ENCODE measurements around the gene BGN.

The BGN gene

GRCh38 chrX:153474266-153474665 is 20.5 kb upstream of the BGN start:
- ChIA-PET CTCF (interaction anchor here (0.9 to 8.6 kb wide), 3 partner anchors 13 to 473 kb away, joined by 5 to 89 read pairs (median 24); no protein-coding TSS in a partner anchor), POLR2A (no interaction called here)
- no peak overlapping the region for H3K4me3 ChIP-seq (ENCODE audit: low read depth, low read length)
- H3K36me3 ChIP-seq (ENCODE audit: control insufficient read depth in 2 of 2, insufficient read depth in 1 of 2, low read length in 2 of 2): no peaks in the 10 kb centered on the region
- H3K27ac ChIP-seq (ENCODE audit: extremely low read depth, low read depth, low read length): no peak overlapping the region
- no peaks in the 10 kb centered on the region for H3K4me1 ChIP-seq (ENCODE audit: control insufficient read depth, insufficient read depth, low read length)
- TF ChIP-seq ZNF362 (tag by site-specific recombination; IDR thresholded peaks at IDR 0.05): no peak
- no peak for TF ChIP-seq ZNF555 (tag by site-specific recombination; conservative IDR thresholded peaks at IDR 0.05)
- TF ChIP-seq SP7 (tag by site-specific recombination; IDR thresholded peaks at IDR 0.05): no peak
- no peak for TF ChIP-seq TRIM28 (IDR thresholded peaks at IDR 0.05; ENCODE audit: borderline replicate concordance, low read length)
- TF ChIP-seq ZBTB10 (tag by site-specific recombination; IDR thresholded peaks at IDR 0.05): no peak
- TF ChIP-seq ZNF394 (tag by site-specific recombination; IDR thresholded peaks at IDR 0.05; ENCODE audit: borderline replicate concordance): no peak
- TF ChIP-seq KLF10 (tag by site-specific recombination; IDR thresholded peaks at IDR 0.05): no peak
- no peak for TF ChIP-seq ZXDB (tag by site-specific recombination; IDR thresholded peaks at IDR 0.05)
- TF ChIP-seq ZNF366 (tag by site-specific recombination; conservative IDR thresholded peaks at IDR 0.05): no peak
- TF ChIP-seq GLI4 (tag by site-specific recombination; IDR thresholded peaks at IDR 0.05): no peak
- TF ChIP-seq ZNF324 (tag by site-specific recombination; IDR thresholded peaks at IDR 0.05): no peak
- TF ChIP-seq PRDM1 (tag by site-specific recombination; IDR thresholded peaks at IDR 0.05): no peak
- TF ChIP-seq ZNF426 (tag by site-specific recombination; IDR thresholded peaks at IDR 0.05): no peak
- no peaks in the 10 kb centered on the region for H3K9me3 ChIP-seq (ENCODE audit: control insufficient read depth, insufficient read depth, low read depth, low read length)

DNA sequence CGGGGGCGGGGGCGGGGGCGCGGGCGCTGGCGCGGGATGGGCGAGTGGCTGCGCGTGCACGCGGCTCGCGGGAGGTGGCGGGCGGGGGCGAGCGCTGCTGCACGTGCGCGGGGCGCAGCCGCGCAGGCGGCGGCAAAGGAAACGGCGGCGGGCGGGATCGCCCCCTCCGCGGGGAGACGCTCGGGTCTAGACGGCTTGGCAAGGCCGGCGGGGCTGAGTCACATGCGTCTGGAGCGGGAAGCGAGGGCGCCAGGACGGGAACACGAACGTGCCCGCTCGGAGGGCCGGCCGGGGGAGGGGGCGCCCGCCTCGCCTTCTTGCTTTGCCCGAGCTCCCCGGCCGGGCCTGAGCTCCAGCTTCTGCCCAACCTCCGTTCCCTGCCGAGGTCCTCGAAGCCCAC is 20.1 kb upstream of the BGN start:
- Histone ChIP-seq H3K36me3 (ENCODE audit: control insufficient read depth in 2 of 2, insufficient read depth in 1 of 2, low read length in 2 of 2) (no peaks in the 10 kb centered on the region), H3K9me3 (ENCODE audit: control insufficient read depth, insufficient read depth, low read depth, low read length) (no peaks in the 10 kb centered on the region), H3K4me3 (ENCODE audit: low read depth, low read length) (no peak overlapping the region), H3K4me1 (ENCODE audit: control insufficient read depth, insufficient read depth, low read length) (no peaks in the 10 kb centered on the region), H3K27ac (ENCODE audit: extremely low read depth, low read depth, low read length) (0 out of 2 replicates have a peak overlapping the region, but pooled peaks have one; percentile 16)
- POLR2A ChIA-PET: no interaction called here
- CTCF ChIA-PET: interaction anchor here (8.6 kb wide), 1 partner anchor 33 kb away, joined by 89 read pairs; no protein-coding TSS in a partner anchor
- TF ChIP-seq ZNF248 (tag by site-specific recombination; IDR thresholded peaks at IDR 0.05): no peak
- no peak for TF ChIP-seq ZIC2 (tag by site-specific recombination; IDR thresholded peaks at IDR 0.05)
- no peak for TF ChIP-seq ZNF600 (tag by site-specific recombination; IDR thresholded peaks at IDR 0.05)
- no peak for TF ChIP-seq IKZF3 (tag by site-specific recombination; IDR thresholded peaks at IDR 0.05)
- TF ChIP-seq RBAK (tag by site-specific recombination; IDR thresholded peaks at IDR 0.05): no peak
- no peak for TF ChIP-seq ZNF133 (tag by site-specific recombination; IDR thresholded peaks at IDR 0.05)
- TF ChIP-seq ZNF416 (tag by site-specific recombination; IDR thresholded peaks at IDR 0.05): no peak
- TF ChIP-seq, protein P1, sequence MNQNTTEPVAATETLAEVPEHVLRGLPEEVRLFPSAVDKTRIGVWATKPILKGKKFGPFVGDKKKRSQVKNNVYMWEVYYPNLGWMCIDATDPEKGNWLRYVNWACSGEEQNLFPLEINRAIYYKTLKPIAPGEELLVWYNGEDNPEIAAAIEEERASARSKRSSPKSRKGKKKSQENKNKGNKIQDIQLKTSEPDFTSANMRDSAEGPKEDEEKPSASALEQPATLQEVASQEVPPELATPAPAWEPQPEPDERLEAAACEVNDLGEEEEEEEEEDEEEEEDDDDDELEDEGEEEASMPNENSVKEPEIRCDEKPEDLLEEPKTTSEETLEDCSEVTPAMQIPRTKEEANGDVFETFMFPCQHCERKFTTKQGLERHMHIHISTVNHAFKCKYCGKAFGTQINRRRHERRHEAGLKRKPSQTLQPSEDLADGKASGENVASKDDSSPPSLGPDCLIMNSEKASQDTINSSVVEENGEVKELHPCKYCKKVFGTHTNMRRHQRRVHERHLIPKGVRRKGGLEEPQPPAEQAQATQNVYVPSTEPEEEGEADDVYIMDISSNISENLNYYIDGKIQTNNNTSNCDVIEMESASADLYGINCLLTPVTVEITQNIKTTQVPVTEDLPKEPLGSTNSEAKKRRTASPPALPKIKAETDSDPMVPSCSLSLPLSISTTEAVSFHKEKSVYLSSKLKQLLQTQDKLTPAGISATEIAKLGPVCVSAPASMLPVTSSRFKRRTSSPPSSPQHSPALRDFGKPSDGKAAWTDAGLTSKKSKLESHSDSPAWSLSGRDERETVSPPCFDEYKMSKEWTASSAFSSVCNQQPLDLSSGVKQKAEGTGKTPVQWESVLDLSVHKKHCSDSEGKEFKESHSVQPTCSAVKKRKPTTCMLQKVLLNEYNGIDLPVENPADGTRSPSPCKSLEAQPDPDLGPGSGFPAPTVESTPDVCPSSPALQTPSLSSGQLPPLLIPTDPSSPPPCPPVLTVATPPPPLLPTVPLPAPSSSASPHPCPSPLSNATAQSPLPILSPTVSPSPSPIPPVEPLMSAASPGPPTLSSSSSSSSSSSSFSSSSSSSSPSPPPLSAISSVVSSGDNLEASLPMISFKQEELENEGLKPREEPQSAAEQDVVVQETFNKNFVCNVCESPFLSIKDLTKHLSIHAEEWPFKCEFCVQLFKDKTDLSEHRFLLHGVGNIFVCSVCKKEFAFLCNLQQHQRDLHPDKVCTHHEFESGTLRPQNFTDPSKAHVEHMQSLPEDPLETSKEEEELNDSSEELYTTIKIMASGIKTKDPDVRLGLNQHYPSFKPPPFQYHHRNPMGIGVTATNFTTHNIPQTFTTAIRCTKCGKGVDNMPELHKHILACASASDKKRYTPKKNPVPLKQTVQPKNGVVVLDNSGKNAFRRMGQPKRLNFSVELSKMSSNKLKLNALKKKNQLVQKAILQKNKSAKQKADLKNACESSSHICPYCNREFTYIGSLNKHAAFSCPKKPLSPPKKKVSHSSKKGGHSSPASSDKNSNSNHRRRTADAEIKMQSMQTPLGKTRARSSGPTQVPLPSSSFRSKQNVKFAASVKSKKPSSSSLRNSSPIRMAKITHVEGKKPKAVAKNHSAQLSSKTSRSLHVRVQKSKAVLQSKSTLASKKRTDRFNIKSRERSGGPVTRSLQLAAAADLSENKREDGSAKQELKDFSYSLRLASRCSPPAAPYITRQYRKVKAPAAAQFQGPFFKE (tag by site-specific recombination; IDR thresholded peaks at IDR 0.05; ENCODE audit: borderline replicate concordance): no peak
- no peak for TF ChIP-seq ZBTB7A (tag by site-specific recombination; IDR thresholded peaks at IDR 0.05; ENCODE audit: low read depth)
- TF ChIP-seq ZNF621 (tag by site-specific recombination; IDR thresholded peaks at IDR 0.05): no peak
